HepG2 (cell line): ENCODE data around the gene BBC3. TPM values are rescaled to one million over a fixed set of nuclear protein-coding genes. Genes with fewer than 3 reads are reported as not detected.
A peak's percentile ranks its signal among the peaks of the same experiment; 100 is the strongest.

Experiments used
- ARID3A ChIP-seq: IDR thresholded peaks from 2 replicates; pipeline ENCODE4 v1.6.1; 2012; ENCODE audit warnings: low read depth, low read length, improper control_type of control experiment
- CBFB ChIP-seq: sonication (generic); formaldehyde crosslinking; IDR thresholded peaks from 2 replicates; pipeline ENCODE4 v1.4.0; 2020; ENCODE audit warnings: missing genetic modification reagents
- ETV5 ChIP-seq: IDR thresholded peaks from 2 replicates; pipeline ENCODE4 v1.6.1; 2018; ENCODE audit warnings: missing biosample characterization, missing genetic modification reagents, inconsistent platforms, borderline replicate concordance
- FOXK2 ChIP-seq: fragments of 450-650 bp; IDR thresholded peaks from 2 replicates; pipeline ENCODE4 v1.6.1; 2016
- HNF1A ChIP-seq, 2 experiments: sonication (generic) in 1 of 2; formaldehyde crosslinking in 1 of 2; IDR thresholded peaks; 2 replicates each; pipeline versions ENCODE4 v1.4.0 to v1.6.1; 2016 to 2020; ENCODE audit warnings: borderline replicate concordance in 1 of 2, low read depth in 1 of 2, mild to moderate bottlenecking in 1 of 2, missing genetic modification reagents in 1 of 2
- IKZF5 ChIP-seq: IDR thresholded peaks from 2 replicates; pipeline ENCODE4 v1.6.1; 2018; ENCODE audit warnings: missing genetic modification reagents, mild to moderate bottlenecking, missing compliant biosample characterization
- NFKBIZ ChIP-seq: IDR thresholded peaks from 2 replicates; pipeline ENCODE4 v1.6.1; 2018; ENCODE audit warnings: missing genetic modification reagents, missing compliant biosample characterization
- PHF21A ChIP-seq: sonication (generic); formaldehyde crosslinking; IDR thresholded peaks from 2 replicates; pipeline ENCODE4 v1.5.0; 2020; ENCODE audit warnings: mild to moderate bottlenecking, missing genetic modification reagents
- TFE3 ChIP-seq: IDR thresholded peaks from 2 replicates; pipeline ENCODE4 v1.6.1; 2016
- U2AF2 ChIP-seq: fragments of 200-400 bp; formaldehyde crosslinking; IDR thresholded peaks from 2 replicates; pipeline ENCODE4 v1.6.1; 2017; ENCODE audit warnings: low read depth, mild to moderate bottlenecking, low read length
- ZMYM3 ChIP-seq: sonication (generic); formaldehyde crosslinking; IDR thresholded peaks from 2 replicates; pipeline ENCODE4 v1.5.1; 2020; ENCODE audit warnings: mild to moderate bottlenecking, missing genetic modification reagents
- ZNF274 ChIP-seq: sonication (generic); formaldehyde crosslinking; IDR thresholded peaks from 2 replicates; pipeline ENCODE4 v1.5.1; 2020; ENCODE audit warnings: mild to moderate bottlenecking, missing genetic modification reagents
- ZNF567 ChIP-seq: sonication (generic); formaldehyde crosslinking; IDR thresholded peaks from 2 replicates; pipeline ENCODE4 v1.8.1; 2023; ENCODE audit warnings: mild to moderate bottlenecking, missing genetic modification reagents, borderline replicate concordance
- ZNF574 ChIP-seq: sonication (generic); formaldehyde crosslinking; IDR thresholded peaks from 2 replicates; pipeline ENCODE4 v1.4.0; 2020; ENCODE audit warnings: missing genetic modification reagents
- ZNF781 ChIP-seq: sonication (generic); formaldehyde crosslinking; IDR thresholded peaks from 2 replicates; pipeline ENCODE4 v1.5.1; 2020; ENCODE audit warnings: borderline replicate concordance, mild to moderate bottlenecking, missing genetic modification reagents; ENCODE audit errors: not compliant biosample characterization
- ZSCAN20 ChIP-seq: sonication (generic); formaldehyde crosslinking; IDR thresholded peaks from 2 replicates; pipeline ENCODE4 v1.4.0; 2020; ENCODE audit warnings: missing genetic modification reagents, mild to moderate bottlenecking, borderline replicate concordance
- polyA plus RNA-seq, 8 experiments: library from polyadenylated mRNA; depleted of rRNA in 3 of 8; stranded (reverse) in 7 of 8; unstranded in 1 of 8; fragments of >200 nt; fragmentation: Illumina TruSeq in 4 of 8; extraction: Trizol in 4 of 8; gene quantifications; 2 replicates each; pipeline versions ENCODE4 v1.2.1 to v1.2.3, GENCODE V29; 2011 to 2016; ENCODE audit warnings: low read depth in 4 of 8, missing spikeins in 1 of 8, mixed read lengths in 1 of 8; ENCODE audit not compliant: insufficient read depth in 1 of 8
- total RNA-seq, 5 experiments: library from RNA; depleted of rRNA; stranded (reverse); fragments of >200 nt; fragmentation: Illumina TruSeq; extraction: Trizol; gene quantifications; 2 replicates each; pipeline ENCODE4 v1.2.3, GENCODE V29; 2016; ENCODE audit warnings: low read depth in 1 of 5

The BBC3 gene
- total and polyA plus RNA-seq, 2 of the 13 experiments (the other 11 are each of a cell fraction or from before 2014, with no cell fraction given): 6.1 to 8.8 TPM

GRCh38 chr19:47227352-47228167, 3.4 kb downstream of the BBC3 start (continued):
- 0 out of 2 replicates have a peak, but pooled peaks have one; percentile 41 for TF ChIP-seq ZNF567 (CRISPR knock-in tag)
- TF ChIP-seq HNF1A (IDR thresholded peaks at IDR 0.05; ENCODE audit: low read depth): peak; percentile 21; the same call in 1 of the 2 replicates
- peak; percentile 48; the same call in 1 of the 2 replicates for TF ChIP-seq HNF1A (CRISPR knock-in tag; IDR thresholded peaks at IDR 0.05; ENCODE audit: borderline replicate concordance)
- no peak for TF ChIP-seq ZNF781 (CRISPR knock-in tag)
- TF ChIP-seq ZSCAN20 (CRISPR knock-in tag): no peak
- no peak for TF ChIP-seq ARID3A
- no peak for TF ChIP-seq TFE3
- TF ChIP-seq U2AF2: no peak
- TF ChIP-seq FOXK2: no peak
- peak; percentile 53 for TF ChIP-seq IKZF5 (CRISPR knock-in tag)
- TF ChIP-seq ZMYM3 (CRISPR knock-in tag): peak; percentile 99
- peak; percentile 60; the same call in 1 of the 2 replicates for TF ChIP-seq CBFB (CRISPR knock-in tag)
- peak; percentile 73; the same call in 1 of the 2 replicates for TF ChIP-seq PHF21A
- no peak for TF ChIP-seq ZNF274 (CRISPR knock-in tag)
- TF ChIP-seq NFKBIZ (CRISPR knock-in tag): peak; percentile 58; the same call in 1 of the 2 replicates
- peak; percentile 57 for TF ChIP-seq ZNF574 (CRISPR knock-in tag)
- TF ChIP-seq ETV5 (CRISPR knock-in tag): peak; percentile 51; the same call in 1 of the 2 replicates
